Fibroblast of lung (primary cell): ENCODE results near the gene MYDGF. TPM values are rescaled to one million over a fixed set of nuclear protein-coding genes. Genes with fewer than 3 reads are reported as not detected.
A peak's percentile ranks its signal among the peaks of the same experiment; 100 is the strongest.

ENCODE experiments used
- DNase-seq, 2 donors: peaks; one replicate each; pipeline versions ENCODE4 v3.0.0 to v3.0.0-alpha.2; 2010; ENCODE audit warnings: low read depth in 2 of 2
- H2AFZ ChIP-seq: 2 replicates; pipeline ENCODE4 v1.5.1; 2012; ENCODE audit warnings: low read length, control low read depth, inconsistent platforms
- H3K27ac ChIP-seq: 2 replicates; pipeline ENCODE4 v1.5.1; 2011; ENCODE audit warnings: low read length, control low read depth; ENCODE audit not compliant: insufficient read depth
- H3K27me3 ChIP-seq: 2 replicates; pipeline ENCODE4 v1.5.1; 2011; ENCODE audit warnings: mild to moderate bottlenecking, low read length; ENCODE audit not compliant: control insufficient read depth, insufficient read depth
- H3K36me3 ChIP-seq: 2 replicates; pipeline ENCODE4 v1.5.1; 2011; ENCODE audit warnings: low read length; ENCODE audit not compliant: control insufficient read depth, insufficient read depth
- H3K4me1 ChIP-seq: 2 replicates; pipeline ENCODE4 v1.5.1; 2011; ENCODE audit warnings: low read length; ENCODE audit not compliant: control insufficient read depth, insufficient read depth; ENCODE audit errors: extremely low read depth
- H3K4me2 ChIP-seq: 2 replicates; pipeline ENCODE4 v1.5.1; 2011; ENCODE audit warnings: low read length, control low read depth; ENCODE audit not compliant: insufficient read depth; ENCODE audit errors: extremely low read depth
- H3K4me3 ChIP-seq, 4 experiments: fragments of 200-600 bp in 1 of 4; sonication (generic) in 1 of 4; replicated peaks in 1 of 4; 2 replicates each; pipeline ENCODE4 v1.5.1; 2011 to 2016; ENCODE audit warnings: low read length in 4 of 4, low read depth in 3 of 4, mild to moderate bottlenecking in 3 of 4, control low read depth in 2 of 4, inconsistent platforms in 1 of 4, mixed read lengths in 1 of 4; ENCODE audit not compliant: insufficient read depth in 1 of 4; ENCODE audit errors: control extremely low read depth in 1 of 4
- H3K79me2 ChIP-seq: 2 replicates; pipeline ENCODE4 v1.5.1; 2012; ENCODE audit warnings: mild to moderate bottlenecking, low read length, inconsistent platforms; ENCODE audit not compliant: control insufficient read depth, insufficient read depth
- H3K9ac ChIP-seq: 2 replicates; pipeline ENCODE4 v1.5.1; 2011; ENCODE audit warnings: mild to moderate bottlenecking, low read length, control low read depth; ENCODE audit not compliant: insufficient read depth
- H3K9me3 ChIP-seq: 2 replicates; pipeline ENCODE4 v1.5.1; 2012; ENCODE audit warnings: low read depth, low read length; ENCODE audit not compliant: control insufficient read depth, insufficient read depth
- H4K20me1 ChIP-seq: 2 replicates; pipeline ENCODE4 v1.5.1; 2011; ENCODE audit warnings: low read length; ENCODE audit not compliant: control insufficient read depth, insufficient read depth; ENCODE audit errors: extremely low read depth
- EZH2 ChIP-seq: IDR thresholded peaks from 2 replicates; pipeline ENCODE4 v1.5.1; 2012; ENCODE audit warnings: low read length, control low read depth, mild to moderate bottlenecking; ENCODE audit errors: missing control alignments
- polyA plus RNA-seq, 2 donors: library from polyadenylated mRNA; depleted of rRNA in 1 of 2; stranded (reverse) in 1 of 2; unstranded in 1 of 2; fragments of >200 nt; gene quantifications; 2 replicates each; pipeline ENCODE4 v1.2.1, GENCODE V29; 2011 to 2012; ENCODE audit warnings: missing spikeins in 1 of 2
- total RNA-seq: library from RNA; depleted of rRNA; stranded (reverse); fragments of >200 nt; gene quantifications from 2 replicates; pipeline ENCODE4 v1.2.1, GENCODE V29; 2014
- TF ChIP-seq, protein P1 (sequence below), 2 donors: IDR thresholded peaks in 1 of 2; conservative IDR thresholded peaks in 1 of 2; 1 replicate in 1 of 2; 2 replicates in 1 of 2; pipeline ENCODE4 v1.5.1; 2011 to 2012; ENCODE audit warnings: low read length in 2 of 2, control low read depth in 1 of 2, inconsistent platforms in 1 of 2, low read depth in 1 of 2, mild to moderate bottlenecking in 1 of 2

The MYDGF gene
- total and polyA plus RNA-seq, 2 donors (not counting 1 experiment from before 2014, with no cell fraction given), result 167 to 181 TPM

DNA sequence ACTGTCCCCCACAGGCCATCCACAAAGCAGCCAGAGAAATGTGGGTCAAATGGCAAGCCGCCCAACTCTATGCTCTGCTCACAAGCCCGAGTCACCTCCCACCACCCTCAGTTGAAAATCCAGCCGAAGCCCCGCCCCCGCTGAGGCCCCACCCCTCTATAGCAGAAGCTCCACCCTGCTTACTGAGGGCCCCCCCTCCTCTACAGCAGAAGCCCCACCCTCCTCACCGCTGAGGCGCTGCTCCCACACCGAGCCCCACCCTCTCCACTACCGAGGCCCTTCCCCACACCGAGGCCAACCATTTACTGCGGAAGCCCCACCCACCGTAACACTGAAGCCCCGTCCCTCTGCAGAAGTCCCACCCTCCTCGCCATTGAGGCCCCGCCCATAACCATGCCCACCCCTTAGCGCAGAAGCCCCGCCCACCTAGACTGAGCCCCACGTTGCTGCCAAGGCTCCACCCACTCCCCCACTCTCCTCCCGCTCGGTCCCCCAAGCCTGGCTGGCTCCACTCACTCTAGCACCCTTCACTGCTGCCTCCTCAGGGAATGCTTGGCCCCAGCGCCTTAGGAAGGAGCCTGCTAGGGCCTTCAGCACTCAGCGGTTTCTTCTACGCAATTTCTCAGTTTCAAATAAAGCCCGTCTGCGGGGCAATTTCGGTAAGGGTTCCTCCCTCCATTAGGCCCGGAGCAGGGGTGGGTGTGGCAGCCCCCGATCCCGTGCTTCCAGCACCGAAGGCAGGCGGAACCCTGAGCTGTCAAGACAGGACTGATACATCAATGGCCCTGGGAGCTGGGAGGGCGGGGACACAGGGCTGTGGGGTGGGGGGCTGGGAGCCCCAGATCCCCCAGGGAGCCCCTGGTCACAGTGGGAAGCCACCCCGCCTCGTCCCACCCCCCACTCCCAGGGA lies 9.0 kb upstream of the MYDGF start:
- no peaks in the 10 kb centered on the region for H3K9me3 ChIP-seq
- H3K36me3 ChIP-seq, result peaks cover 20% of the 10 kb centered on the region
- no peak overlapping the region for H2AFZ ChIP-seq
- peak; percentile 23 to 33 for DNase-seq
- no peak overlapping the region for H3K4me3 ChIP-seq
- H3K9ac ChIP-seq, result no peak overlapping the region
- H3K79me2 ChIP-seq, result no peaks in the 10 kb centered on the region
- no peaks in the 10 kb centered on the region for H3K27me3 ChIP-seq
- H3K4me2 ChIP-seq, result no peak overlapping the region
- no peaks in the 10 kb centered on the region for H3K4me1 ChIP-seq
- no peak overlapping the region for H3K27ac ChIP-seq
- no peaks in the 10 kb centered on the region for H4K20me1 ChIP-seq
- TF ChIP-seq EZH2, result no peak
- TF ChIP-seq, protein P1, sequence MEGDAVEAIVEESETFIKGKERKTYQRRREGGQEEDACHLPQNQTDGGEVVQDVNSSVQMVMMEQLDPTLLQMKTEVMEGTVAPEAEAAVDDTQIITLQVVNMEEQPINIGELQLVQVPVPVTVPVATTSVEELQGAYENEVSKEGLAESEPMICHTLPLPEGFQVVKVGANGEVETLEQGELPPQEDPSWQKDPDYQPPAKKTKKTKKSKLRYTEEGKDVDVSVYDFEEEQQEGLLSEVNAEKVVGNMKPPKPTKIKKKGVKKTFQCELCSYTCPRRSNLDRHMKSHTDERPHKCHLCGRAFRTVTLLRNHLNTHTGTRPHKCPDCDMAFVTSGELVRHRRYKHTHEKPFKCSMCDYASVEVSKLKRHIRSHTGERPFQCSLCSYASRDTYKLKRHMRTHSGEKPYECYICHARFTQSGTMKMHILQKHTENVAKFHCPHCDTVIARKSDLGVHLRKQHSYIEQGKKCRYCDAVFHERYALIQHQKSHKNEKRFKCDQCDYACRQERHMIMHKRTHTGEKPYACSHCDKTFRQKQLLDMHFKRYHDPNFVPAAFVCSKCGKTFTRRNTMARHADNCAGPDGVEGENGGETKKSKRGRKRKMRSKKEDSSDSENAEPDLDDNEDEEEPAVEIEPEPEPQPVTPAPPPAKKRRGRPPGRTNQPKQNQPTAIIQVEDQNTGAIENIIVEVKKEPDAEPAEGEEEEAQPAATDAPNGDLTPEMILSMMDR (conservative IDR thresholded peaks at IDR 0.05 in 1 of 2, IDR thresholded peaks at IDR 0.05 in 1 of 2; ENCODE audit: low read depth in 1 of 2, low read length in 2 of 2), result no peak

DNA sequence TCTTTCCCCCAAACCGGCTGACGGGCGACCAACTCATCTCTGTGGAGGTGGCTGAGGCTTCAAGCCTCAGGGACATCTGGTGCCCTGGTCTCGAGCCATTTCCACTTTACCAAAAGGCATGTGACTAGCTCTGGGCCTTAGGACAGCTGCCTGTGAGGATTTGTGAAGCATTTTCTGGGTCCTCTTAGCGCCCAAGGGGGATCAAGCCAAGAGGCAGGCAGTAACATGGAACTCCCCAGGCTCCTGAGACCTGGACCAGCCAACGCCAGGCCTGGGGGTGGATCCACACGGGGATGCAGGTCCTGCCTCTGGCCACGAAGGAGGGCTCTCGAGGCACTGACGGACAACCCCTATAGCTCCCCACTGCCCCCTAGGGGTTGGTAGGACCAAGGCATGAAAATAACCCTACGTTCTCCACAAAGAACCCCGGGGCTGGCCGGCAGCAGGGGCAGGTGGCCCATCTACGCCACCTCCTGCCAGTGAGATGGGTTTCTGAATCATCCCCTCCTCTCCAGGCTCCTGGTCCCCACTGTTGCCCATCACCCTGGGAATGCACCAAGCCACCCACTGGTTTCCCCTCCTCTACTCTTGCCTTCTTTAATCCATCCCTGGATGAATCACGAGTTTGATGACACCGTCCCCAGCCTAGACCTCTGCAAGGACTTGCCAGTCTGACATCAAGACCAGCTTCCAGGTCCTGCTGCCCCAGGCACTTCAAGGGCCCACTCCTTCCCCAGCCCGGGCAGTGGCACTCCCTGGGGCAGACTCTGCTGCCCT lies 7.0 kb upstream of the MYDGF start:
- DNase-seq, result peak; percentile 32 to 37
- H3K79me2 ChIP-seq, result no peaks in the 10 kb centered on the region

More for the DNA sequence above, 7.0 kb upstream of the MYDGF start:
- Histone ChIP-seq H3K4me1 (no peaks in the 10 kb centered on the region), H3K9me3 (no peaks in the 10 kb centered on the region), H3K4me3 (no peak overlapping the region), H2AFZ (no peak overlapping the region), H3K27ac (no peak overlapping the region), H3K4me2 (no peak overlapping the region), H3K27me3 (no peaks in the 10 kb centered on the region), H4K20me1 (no peaks in the 10 kb centered on the region), H3K36me3 (peaks cover 11% of the 10 kb centered on the region), H3K9ac (no peak overlapping the region)
- TF ChIP-seq, protein P1 (conservative IDR thresholded peaks at IDR 0.05 in 1 of 2, IDR thresholded peaks at IDR 0.05 in 1 of 2; ENCODE audit: low read depth in 1 of 2, low read length in 2 of 2), result peak; percentile 46 to 53
- no peak for TF ChIP-seq EZH2
